RCC 7860 (cell line): ENCODE measurements around the gene PPP5C.
"Not testable (repeated sequence)": the region's sequence is repeated elsewhere in the genome, so short reads cannot be mapped to it uniquely, and the experiment has no call there.

Source experiments
- DNase-seq: peaks from one replicate; pipeline ENCODE4 v3.0.0-alpha.2; 2015; ENCODE audit warnings: low spot score
- FAIRE-seq: peaks from 2 replicates; lab custom pipeline; 2012; peaks lifted over from hg19 to GRCh38; lab: Jason Lieb, UNC

Gene PPP5C

DNA sequence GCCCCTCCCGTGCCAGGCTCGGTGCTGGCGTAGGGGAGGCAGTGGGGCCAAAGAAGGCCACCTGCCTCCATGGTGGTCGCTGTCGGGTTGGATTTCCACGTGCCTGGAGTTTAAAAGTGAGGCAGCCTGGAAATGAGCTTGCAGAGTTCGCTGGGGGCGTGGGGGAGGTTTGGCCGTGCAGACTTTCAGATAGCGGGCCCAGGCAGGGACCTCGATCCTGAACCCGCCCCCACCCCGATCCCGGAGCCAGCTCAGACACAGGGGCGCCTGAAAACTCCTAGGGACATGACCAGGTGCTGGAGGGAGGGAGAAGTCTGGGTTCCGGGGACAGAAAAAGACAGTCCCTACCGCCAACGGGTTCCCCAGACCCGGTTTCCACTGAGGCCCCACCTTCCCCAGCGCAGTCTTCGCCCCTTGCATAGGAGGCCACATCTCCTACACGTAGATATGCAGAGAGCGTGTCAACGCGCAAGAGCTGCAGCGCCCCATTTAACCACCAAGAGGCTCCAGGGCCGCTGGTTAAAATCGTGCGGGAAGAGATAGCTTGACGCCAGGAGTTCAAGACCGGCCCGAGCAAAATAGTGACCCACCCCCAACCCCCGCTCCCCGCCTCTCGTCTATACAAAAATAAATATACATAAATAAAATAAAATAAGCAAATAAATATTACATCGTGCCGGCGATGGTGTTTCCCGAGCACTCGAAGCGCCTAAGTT, 58.0 kb downstream of the PPP5C start:
- FAIRE-seq = no peak
- DNase-seq = no peak

DNA sequence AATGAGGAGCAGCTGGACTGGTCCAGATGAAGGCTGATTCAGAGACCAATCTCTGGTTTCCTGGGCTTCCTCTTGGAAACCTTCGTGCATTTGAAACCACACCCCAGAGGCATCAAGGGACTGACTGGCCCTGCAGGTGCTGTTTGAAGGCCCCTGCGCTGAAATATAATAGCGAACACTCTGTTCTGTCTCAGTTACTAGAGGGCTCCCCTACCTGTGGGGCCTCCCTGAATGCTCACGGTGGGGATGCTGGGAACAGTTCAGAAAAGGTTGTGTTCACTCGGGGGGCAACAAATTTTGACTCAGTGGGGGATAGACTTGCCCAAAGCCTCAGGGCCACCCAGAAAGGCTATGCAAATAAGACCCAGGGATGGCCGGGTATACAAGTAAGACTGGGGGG, 60.1 kb downstream of the PPP5C start:
- FAIRE-seq = no peak
- no peak for DNase-seq

DNA sequence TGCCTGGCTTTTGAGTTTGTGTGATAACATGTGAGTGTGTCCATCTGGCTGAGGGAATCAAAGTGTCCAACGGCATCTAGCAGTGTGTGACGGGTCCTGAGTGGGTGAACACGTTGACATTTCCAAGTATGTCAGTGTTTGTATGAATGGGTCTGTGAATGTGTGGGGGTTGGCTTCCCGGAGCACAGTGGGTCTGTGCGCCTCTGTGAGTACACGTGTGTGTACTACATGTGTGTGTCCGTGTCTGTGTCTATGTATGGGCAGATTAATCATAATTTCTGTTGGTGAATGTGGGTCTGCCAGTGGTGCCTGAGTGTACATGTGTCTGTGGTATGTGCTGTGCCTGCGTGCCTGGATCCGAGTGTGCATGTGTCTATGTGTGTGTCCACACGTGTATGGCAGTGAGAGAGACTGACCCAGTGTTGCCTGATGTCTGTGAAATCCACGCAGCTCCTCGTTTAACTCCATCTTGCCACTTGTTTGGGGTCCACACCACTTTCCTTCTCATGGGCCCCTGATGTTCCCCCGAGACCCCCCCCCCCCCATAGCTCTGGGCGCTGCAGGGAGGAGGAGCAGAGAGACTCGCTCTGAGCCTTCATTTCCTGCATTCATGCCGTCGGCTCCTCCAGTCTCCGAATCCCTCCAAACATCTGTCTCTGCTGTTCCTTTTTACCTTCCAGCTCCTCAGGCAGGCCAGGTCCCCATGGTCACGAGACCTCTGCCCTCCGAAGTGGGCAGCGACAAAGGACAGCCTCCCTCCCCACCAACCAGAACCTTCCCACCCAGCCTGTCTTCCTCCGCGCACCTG, 61.2 kb downstream of the PPP5C start:
- FAIRE-seq (no peak), DNase-seq (no peak)

DNA sequence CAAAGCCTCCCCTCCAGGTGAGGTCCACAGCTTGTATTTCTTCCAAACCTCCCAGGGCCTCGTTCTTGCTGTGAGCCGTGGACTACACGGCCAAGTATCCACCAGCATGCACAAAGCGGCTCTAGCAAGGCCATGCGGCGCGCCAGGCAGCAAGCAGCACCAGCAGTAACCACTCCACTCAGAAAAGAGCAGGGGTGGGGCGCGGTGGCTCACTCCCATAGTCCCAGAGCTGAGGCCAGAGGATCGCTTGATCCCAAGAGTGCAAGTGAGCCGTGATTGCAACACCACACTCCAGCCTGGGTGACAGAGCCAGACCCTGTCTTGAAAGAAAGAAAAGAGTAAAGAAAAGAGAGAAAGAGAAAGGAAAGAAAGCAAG, 61.8 kb downstream of the PPP5C start:
- DNase-seq = no peak
- no peak for FAIRE-seq

DNA sequence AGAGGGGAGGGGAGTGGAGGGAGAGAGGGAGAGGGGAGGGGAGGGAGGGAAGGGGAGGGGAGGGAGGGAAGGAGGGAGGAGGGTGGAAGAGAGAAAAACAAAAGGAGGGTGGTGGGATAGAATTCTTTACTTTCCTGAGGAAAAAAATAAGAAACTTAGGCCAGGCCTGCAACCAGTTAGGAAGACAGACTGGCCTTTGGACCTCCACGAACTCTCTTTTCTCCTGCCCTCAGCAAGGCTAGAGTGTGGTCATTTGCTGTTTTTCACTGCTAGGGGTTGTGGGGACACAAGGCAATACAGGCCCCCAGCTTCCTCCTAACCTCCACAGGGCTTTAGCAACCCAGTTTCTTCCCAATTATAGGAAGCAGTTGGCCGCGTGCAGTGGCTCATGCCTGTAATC, 62.3 kb downstream of the PPP5C start:
- DNase-seq = no peak
- FAIRE-seq = no peak

DNA sequence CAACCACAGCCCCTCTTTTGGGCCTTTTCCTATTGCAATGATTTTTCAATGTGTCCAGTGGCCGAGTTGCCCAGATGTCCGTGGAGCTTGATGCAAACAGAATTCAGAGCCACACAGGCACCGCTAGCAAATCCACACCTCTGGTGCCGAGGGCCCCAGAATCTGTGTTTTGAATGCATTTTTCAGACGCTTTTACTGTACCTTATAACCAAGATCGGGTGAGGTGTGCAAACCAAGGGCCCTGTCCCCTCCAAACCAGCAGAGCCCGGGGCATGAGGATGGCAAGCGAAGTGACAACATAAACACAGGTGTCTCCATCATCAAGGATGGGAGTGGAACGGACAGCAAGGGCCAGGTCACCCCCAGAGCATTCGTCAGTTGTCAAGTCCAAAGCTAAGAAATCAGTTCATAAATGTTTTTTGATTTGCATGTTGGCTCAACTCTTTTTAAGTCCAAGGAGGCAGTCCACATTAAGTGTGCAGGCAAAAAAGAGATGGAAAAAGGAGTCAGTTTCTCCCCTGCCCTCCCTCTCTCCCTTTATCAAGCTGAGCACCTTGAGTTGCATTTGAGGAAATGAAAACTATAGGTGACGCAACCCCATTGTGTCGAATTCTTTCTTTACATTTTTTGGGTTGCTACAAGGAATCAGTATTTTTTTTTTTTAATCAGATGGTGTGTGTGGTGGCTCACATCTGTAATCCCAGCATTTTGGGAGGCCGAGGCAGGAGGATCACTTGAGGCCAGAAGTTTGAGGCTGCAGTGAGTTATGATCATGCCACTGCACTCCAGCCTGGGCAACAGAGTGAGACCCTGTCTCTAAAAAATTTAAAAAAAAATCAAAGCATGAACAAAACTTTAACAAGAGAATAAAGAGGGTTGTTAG, 63.6 kb downstream of the PPP5C start:
- FAIRE-seq (no peak), DNase-seq (no peak)

DNA sequence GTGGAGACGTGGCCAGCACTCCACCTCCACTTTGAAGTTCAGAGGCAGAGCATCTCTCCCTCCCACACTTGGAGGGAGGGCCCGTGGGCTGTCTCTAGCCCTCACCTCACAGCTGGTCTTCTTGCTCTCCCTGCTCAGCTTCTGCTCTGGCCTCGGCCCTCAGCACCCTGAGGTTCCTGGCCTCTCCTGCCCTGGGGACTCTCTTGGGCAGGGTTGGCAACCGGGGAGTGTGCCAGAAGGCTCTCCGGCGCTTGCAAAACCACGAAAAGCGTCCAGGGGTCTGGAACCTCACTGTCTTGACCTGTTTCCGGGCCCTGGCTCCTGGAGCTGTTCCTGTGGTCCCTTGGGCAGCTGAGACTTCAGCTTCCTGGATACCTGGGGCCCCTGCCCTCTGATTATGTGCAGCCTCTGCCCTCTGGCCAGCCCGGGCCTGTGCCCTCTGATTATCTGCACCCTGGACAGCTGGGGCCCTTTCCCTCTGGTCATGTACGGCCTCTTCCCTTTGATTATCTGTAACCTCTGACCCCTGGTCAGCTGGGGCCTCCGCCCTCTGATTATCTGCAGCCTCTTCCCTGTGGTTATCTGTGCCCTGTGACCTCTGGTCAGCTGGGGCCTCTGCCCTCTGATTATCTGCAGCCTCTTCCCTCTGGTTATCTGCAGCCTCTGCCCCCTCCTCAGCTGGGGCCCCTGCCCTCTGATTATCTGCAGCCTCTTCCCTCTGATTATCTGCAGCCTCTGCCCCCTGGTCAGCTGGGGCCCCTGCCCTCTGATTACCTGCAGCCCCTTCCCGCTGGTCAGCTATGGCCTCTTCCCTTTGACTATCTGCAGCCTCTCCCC, 64.4 kb downstream of the PPP5C start:
- FAIRE-seq (no peak), DNase-seq (no peak)

DNA sequence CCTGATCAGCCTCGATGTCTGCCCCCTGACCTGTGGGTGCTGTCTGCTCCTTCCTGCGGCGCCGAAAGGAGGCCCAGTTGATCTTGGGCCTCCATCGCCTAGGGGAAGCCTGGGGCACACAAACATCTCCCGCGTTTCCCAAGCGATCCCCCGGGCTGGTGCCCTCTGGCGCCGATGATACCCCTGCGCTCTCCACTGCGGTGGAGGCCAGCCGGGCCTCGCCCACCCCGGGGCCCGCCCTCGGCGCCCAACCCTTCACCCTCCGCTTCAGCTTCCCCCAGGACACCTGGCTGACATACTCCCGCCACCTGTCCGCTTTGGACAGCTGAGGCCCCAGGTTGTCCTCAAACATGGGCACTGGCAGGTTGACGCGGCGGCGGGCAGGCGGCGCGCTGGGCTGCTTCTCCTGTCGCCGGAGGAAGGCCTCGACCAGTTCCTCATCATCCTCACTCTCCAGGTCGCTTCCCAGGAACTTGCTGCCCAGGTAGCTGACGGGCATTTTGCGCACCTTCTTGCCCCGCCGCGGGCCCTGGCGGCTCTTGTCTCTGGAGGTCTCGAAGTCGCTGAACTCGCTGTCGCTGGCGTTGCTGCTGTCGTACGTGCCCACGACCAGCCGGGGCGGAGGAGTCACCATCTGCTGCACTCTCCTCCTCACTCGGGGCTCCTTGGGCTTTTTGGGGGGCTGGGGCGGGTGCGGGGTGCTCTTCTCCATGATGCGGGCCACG, 65.2 kb downstream of the PPP5C start:
- FAIRE-seq = no peak

DNA sequence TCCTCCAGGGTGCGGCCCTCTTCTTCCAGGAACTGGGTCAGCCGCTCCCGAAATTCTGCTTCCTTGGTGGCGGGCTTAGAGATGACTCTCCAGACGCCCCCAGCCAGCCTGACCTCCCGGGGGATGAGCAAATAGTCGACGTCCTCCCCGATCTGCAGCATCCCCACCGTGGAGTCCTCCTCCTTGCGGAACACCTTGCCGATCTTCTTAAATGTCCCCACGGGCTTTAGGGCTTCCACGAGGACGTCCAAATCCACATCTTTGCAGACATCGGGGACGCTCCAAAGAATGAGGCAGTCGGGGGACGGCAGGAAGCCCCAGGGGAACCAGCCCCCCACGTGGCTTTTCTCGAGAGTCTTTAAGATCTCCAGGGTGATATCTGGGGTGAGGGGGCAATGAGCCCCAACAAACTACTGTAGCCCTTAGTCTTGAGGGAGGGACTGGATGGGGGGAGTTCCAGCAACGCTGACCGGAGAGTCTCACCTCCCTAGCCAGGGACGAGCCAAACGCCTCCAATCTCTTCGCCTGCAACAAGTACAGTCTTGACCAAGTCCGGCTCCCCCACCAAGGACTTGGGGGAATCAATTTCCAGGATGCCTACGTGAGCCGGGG, 65.9 kb downstream of the PPP5C start:
- FAIRE-seq = no peak
- DNase-seq = no peak

More for the DNA sequence above, 65.2 kb downstream of the PPP5C start:
- DNase-seq = no peak

DNA sequence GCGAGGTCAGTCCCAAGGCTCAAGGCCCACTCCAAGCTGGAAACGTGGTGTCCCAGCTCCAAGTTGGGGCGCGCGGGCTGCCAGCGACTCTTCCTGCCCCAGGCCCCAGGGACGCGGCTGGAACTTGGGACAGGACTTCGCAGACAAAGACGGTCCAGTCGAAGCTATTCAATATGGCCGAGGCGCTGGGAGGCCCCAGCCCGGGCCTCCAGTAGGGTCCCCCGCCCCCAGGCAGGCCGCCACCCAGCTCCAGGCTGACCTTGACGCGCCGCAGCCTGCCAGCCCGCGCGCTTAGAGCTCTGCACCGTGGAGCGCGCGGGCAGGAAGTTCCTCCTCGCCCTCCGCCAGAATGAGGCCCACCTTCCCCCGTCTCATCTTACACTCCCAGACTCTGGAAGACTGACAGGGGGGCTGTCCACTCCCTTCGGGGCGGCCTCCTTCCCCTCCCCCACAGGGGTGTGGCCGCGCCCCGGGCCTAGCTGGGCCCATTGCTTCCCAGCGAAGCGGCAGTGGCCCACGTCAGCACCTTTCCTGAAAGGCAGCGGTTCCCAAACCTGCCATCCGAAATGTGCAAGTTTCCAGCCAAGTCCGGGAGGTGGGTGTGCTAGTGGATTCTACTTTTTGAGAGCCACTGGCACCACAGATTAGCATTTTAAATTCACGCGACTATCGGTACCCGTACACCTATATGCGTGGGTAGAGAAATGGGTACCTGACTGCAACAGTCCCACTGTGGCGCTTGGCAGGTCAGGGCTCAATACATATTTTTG, 66.6 kb downstream of the PPP5C start, which contains the start of gene CCDC8:
Gene CCDC8, minus strand, starts transcription at position 303 of the 770 bp plus-strand sequence. CDS start 754 bp downstream, outside the sequence.
- DNase-seq = no peak
- FAIRE-seq = no peak

DNA sequence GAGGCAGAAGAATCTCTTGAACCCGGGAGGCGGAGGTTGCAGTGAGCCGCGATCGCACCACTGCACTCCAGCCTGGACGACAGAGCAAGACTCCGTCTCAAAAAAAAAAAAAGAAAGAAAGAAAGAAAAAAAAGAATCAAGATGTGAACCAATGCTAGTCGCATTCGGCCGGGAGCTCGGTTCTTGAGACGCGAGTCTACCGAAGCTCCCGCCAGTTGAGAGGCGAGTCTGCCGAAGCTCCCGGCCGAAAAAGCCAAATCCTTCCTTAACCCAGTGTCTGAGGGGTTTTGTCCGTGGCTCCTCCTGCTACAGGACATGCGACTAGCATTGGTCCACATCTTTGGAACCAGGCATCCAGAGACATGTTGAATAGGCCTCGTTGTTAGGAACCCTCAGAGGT, 68.0 kb downstream of the PPP5C start:
- FAIRE-seq, DNase-seq: not testable (repeated sequence)

DNA sequence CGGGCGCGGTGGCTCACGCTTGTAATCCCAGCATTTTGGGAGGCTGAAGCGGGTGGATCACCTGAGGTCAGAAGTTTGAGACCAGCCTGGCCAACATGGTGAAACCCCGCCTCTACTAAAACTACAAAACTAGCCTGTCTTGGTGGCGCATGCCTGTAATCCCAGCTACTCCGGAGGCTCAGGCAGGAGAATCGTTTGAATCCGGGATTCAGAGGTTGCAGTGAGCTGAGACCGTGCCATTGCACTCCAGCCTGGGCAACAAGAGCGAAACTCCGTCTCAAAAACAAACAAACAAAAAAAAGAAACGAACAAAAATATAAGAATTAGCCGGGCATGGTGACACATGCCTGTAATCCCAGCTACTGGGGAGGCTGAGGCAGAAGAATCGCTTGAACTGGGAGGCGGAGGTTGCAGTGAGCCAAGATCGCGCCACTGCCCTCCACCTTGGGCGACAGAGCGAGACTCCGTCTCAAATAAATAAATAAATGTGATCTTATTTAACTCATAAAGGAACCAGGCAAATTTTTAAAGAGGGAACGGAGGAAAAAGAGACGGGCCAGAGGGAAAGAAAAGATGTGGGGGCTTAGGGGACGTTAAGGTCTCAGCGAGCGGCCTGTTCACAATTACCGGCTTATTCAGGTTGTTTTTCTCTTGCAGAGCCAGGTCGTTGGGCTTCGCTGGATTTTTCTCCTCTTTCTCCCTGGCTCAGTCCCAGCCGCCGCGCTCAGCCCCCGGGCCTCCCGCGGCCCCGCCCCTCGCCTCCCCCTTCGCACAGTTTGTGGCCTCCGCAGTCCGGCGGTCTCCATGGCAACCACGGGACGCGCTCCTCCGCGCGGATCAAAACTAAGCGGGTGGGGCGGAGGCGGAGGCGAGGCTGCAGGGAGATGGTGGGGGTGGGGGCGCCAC, 69.2 kb downstream of the PPP5C start:
- not testable (repeated sequence) for FAIRE-seq
- peak; percentile 48 for DNase-seq

DNA sequence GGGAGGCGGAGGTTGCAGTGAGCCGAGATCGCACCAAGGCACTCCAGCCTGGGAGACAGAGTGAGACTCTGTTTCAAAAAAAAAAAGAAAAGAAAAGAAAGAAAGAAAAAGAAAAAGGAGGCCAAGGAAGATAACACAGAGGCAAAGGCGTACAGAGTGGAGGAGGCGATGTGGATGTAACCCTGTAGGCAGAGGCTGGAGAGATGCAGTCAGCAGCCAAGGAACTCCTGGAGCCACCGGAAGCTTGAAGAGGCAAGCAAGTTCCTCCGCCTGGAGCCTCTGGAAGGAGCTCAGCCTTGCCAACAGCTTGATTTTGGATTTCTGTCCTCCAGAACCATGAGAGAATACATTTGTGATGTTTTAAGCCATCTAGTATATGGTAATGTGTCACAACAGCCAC, 73.2 kb downstream of the PPP5C start:
- FAIRE-seq (no peak), DNase-seq (no peak)

DNA sequence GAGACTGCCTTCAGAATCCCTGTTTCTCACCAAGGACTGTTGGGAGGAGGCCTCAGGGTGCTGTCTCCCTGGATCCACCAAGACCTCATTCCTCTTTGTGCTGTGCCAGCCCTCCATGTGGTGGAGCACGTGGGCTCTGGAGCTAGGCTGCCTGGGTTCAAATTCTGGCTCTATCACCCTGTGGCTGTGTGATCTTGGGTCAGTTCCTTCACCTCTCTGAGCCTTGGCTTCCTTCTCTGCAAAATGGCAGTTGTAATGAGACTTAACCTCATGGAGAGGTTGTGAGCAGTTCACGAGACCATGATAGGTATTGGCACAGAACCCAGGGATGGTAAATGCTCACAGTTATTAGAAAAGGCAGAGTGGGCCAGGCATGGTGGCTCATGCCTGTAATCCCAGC, 75.5 kb downstream of the PPP5C start:
- no peak for FAIRE-seq
- DNase-seq = no peak

DNA sequence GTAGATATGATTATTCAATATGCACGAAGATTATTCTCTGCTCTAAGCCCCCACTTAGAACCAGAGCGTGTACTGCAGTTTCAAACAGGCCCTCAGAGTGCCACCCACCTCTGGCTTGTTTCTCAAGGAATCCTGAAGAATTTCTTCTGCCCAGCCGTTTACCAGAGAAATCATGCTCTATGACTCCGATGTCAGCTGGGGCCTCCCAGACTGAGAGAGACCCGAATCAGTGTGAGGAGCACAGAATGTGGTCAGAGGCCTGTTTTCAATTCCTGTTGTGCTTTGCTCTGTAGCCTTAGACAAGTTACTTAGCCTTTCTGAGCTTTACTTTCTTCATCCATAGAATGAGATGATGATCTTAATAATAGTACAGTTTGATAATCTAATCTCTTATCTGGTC, 76.3 kb downstream of the PPP5C start:
- DNase-seq (no peak), FAIRE-seq (no peak)

DNA sequence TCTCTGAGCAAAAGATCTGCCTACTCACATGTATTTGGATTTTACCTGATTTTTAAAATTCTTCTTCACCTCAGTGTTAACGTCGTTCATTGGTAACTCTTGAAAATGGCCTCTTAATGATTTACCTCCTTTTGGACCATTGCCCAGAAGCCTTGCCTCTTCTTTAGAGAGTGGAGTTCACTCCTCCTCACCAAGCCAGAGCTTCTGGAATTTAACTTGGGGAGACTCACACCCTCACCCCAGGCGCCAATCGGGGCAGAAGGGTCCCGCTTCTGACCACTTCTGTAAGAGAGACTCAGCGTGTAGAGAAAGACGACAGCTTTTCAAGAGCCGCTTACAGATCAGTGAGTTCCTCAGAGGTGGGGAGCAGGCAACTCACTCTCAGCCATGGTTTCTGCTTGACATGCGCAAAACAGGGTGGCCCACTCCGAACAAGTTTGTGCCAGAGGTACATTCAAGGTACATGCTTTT, 79.2 kb downstream of the PPP5C start:
- FAIRE-seq (peak; percentile 18), DNase-seq (peak; percentile 17)

DNA sequence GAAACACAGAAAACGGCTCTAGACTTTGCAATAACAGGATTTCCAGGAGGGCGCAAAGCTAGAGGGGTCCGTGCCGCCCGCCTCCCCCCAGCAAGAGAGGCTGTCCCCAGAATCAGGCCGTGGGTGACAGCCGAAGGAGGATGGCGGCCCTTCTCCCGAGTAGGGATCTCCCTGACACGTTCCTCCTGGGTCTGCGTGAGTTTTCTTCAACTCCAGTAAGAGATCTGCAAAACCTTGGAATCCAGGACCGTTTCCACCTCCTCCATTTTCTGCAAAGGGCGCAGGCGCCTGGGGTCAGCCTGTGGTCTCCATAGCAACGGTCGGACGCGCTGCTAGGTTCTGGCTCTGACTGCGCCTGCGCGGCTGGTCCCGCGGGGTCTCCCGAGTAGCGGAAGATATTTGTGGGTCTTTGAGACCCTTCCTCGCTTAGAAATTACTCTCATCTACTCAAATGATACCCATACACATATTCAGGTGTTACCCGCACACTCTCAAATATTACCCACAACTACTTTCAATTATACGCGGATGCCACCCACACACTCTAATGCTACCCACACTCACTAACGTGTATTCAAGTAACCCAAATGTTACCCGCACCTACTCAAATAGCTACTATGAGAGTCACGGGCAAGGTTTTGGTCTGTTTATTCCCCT, 79.7 kb downstream of the PPP5C start:
- FAIRE-seq = no peak
- DNase-seq = no peak
